Testis (tissue), 3 donors: ENCODE measurements around the gene TINAGL1. TPM values are rescaled to one million over a fixed set of nuclear protein-coding genes. Genes with fewer than 3 reads are reported as not detected.
A peak's percentile ranks its signal among the peaks of the same experiment; 100 is the strongest.

Experiments used
- DNase-seq: peaks from one replicate; pipeline ENCODE4 v3.0.0-alpha.2; 2019
- H3K27ac ChIP-seq, 2 donors: fragments of 200-600 bp; sonication (generic); one replicate each; pipeline ENCODE4 v1.5.1; 2019
- H3K27me3 ChIP-seq: fragments of 200-600 bp; sonication (generic); one replicate; pipeline ENCODE4 v1.5.1; 2019
- H3K36me3 ChIP-seq: fragments of 200-600 bp; sonication (generic); one replicate; pipeline ENCODE4 v1.5.1; 2017; ENCODE audit warnings: low read depth; ENCODE audit errors: missing control alignments
- H3K4me1 ChIP-seq: fragments of 200-600 bp; sonication (generic); one replicate; pipeline ENCODE4 v1.5.1; 2019
- H3K4me3 ChIP-seq, 2 donors: fragments of 200-600 bp; sonication (generic); one replicate each; pipeline ENCODE4 v1.5.1; 2017 to 2019
- H3K9me3 ChIP-seq: fragments of 200-600 bp; sonication (generic); one replicate; pipeline ENCODE4 v1.5.1; 2017
- POLR2A ChIP-seq: fragments of 450-650 bp; IDR thresholded peaks from one replicate; pipeline ENCODE4 v1.6.1; 2017; ENCODE audit warnings: antibody characterized with exemption, mild to moderate bottlenecking, moderate library complexity
- WGBS, 2 donors: methylation state at CpG; one replicate each; pipeline ENCODE4 v1.1.5; 2018; 5-methylcytosine and 5-hydroxymethylcytosine counted together
- intact Hi-C: fragments of 100-400 bp; cut with DNase I; formaldehyde crosslinking; loops from one replicate; pipeline ENCODE4 v1.15.1; 2023; ENCODE audit warnings: low total_unique reads
- polyA plus RNA-seq: library from polyadenylated mRNA; stranded (reverse); fragments of 350-450 nt; fragmentation: Illumina TruSeq; extraction: RNeasy Lipid Tissue Mini Kit (QIAGEN cat#74804); gene quantifications from one replicate; pipeline ENCODE4 v1.2.3, GENCODE V29; 2014; ENCODE audit warnings: low read depth, low replicate concordance; ENCODE audit not compliant: insufficient read depth
- total RNA-seq, 2 donors: library from RNA; depleted of rRNA; stranded (reverse); fragments of >200 nt; gene quantifications; one replicate each; pipeline ENCODE4 v1.2.3, GENCODE V29; 2016
- TF ChIP-seq, protein P1 (sequence below), 3 experiments: fragments of 450-650 bp in 2 of 3; fragments of 200-600 bp in 1 of 3; sonication (generic) in 1 of 3; IDR thresholded peaks; one replicate each; pipeline ENCODE4 v1.5.1; 2016 to 2019; ENCODE audit warnings: antibody characterized with exemption in 3 of 3, mild to moderate bottlenecking in 2 of 3, moderate library complexity in 1 of 3

The TINAGL1 gene
- total and polyA plus RNA-seq, 3 donors from 2014 or later, result 16.4 to 24.6 (median 23.2) TPM

- Histone ChIP-seq H3K27me3 (no peaks in the 10 kb centered on the region), H3K36me3 (no peaks in the 10 kb centered on the region), H3K9me3 (no peaks in the 10 kb centered on the region), H3K4me3 (no peak overlapping the region), H3K27ac (no peak overlapping the region), H3K4me1 (peaks cover 22% of the 10 kb centered on the region)
- intact Hi-C loops, result no loop called here
- TF ChIP-seq, protein P1, sequence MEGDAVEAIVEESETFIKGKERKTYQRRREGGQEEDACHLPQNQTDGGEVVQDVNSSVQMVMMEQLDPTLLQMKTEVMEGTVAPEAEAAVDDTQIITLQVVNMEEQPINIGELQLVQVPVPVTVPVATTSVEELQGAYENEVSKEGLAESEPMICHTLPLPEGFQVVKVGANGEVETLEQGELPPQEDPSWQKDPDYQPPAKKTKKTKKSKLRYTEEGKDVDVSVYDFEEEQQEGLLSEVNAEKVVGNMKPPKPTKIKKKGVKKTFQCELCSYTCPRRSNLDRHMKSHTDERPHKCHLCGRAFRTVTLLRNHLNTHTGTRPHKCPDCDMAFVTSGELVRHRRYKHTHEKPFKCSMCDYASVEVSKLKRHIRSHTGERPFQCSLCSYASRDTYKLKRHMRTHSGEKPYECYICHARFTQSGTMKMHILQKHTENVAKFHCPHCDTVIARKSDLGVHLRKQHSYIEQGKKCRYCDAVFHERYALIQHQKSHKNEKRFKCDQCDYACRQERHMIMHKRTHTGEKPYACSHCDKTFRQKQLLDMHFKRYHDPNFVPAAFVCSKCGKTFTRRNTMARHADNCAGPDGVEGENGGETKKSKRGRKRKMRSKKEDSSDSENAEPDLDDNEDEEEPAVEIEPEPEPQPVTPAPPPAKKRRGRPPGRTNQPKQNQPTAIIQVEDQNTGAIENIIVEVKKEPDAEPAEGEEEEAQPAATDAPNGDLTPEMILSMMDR (IDR thresholded peaks at IDR 0.05), result no peak
- no peak for TF ChIP-seq POLR2A
- DNase-seq, result no peak
- WGBS, 2 donors, result 89 to 92% methylated on average over 10 of the region's 10 CpGs
These were observed 8.3 kb upstream of the TINAGL1 start for GRCh38 chr1:31567956-31568570.

GRCh38 chr1:31568895-31569595, 7.3 kb upstream of the TINAGL1 start:
- TF ChIP-seq, protein P1 (IDR thresholded peaks at IDR 0.05), result no peak
- TF ChIP-seq POLR2A, result no peak
- intact Hi-C loops, result no loop called here
- H3K4me1 ChIP-seq, result peaks cover 32% of the 10 kb centered on the region
- no peaks in the 10 kb centered on the region for H3K36me3 ChIP-seq
- H3K9me3 ChIP-seq, result no peaks in the 10 kb centered on the region
- 53 to 80% methylated on average over 7 to 11 of the region's 11 CpGs for WGBS, 2 donors
- no peaks in the 10 kb centered on the region for H3K27me3 ChIP-seq
- H3K4me3 ChIP-seq, result no peak overlapping the region
- no peak overlapping the region for H3K27ac ChIP-seq
- peak; percentile 83 for DNase-seq

DNA sequence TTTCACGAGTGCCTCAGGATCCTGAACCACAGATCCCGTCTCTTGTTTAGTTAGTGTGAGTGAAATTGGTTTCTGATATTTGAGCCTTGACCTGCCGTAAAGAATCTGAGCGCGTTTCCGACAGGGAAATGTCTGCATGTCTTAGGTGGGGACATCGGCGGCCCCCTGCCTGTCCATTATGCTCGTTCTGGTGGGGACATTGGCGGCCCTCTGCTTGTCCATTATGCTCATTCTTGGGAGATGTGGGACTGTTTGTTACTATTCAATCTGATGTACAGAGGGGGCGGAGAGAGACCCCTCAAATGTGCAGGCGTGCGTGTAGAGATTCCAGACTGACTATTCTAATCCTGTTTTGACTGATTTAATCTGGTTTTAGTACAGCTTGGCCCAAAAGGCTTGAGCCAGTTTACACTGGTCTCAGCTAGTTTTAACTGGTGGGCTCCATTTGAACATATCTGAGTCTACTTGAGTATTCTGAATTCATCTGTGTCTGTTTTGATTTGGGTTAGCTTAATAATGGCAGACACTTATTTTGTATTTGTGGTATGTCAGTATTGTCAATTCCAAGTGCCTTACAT, 6.6 kb upstream of the TINAGL1 start:
- no peaks in the 10 kb centered on the region for H3K27me3 ChIP-seq
- H3K27ac ChIP-seq, result no peak overlapping the region
- no peak overlapping the region for H3K4me3 ChIP-seq
- TF ChIP-seq, protein P1 (IDR thresholded peaks at IDR 0.05), result no peak
- no peak for TF ChIP-seq POLR2A
- intact Hi-C loops, result no loop called here
- WGBS, 2 donors, result 76 to 83% methylated on average over 13 of the region's 13 CpGs
- H3K36me3 ChIP-seq, result no peaks in the 10 kb centered on the region
- peaks cover 32% of the 10 kb centered on the region for H3K4me1 ChIP-seq
- no peaks in the 10 kb centered on the region for H3K9me3 ChIP-seq
- no peak for DNase-seq

DNA sequence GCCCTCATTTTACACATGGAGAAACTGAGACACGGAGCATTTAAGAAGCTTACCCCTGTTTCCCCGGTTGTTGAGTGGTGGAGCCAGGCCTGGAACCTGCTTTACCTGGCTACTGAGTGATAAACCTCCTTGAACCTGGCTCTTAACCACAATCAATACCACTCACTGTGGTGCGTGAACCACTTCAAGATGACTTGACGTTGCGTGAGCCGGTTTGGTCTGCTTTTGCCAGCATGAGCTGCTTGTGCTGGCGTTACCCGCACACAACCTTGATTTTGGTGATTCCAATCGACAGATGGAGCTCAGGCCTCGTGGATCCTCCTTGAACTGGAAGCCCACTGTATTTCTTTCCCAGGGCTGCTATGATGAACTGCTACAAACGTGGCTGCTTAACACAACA, 6.1 kb upstream of the TINAGL1 start:
- intact Hi-C loops, result no loop called here
- Histone ChIP-seq H3K36me3 (no peaks in the 10 kb centered on the region), H3K4me1 (peaks cover 33% of the 10 kb centered on the region), H3K4me3 (no peak overlapping the region), H3K27ac (no peak overlapping the region), H3K9me3 (no peaks in the 10 kb centered on the region), H3K27me3 (no peaks in the 10 kb centered on the region)
- DNase-seq, result no peak
- WGBS, 2 donors, result 93 to 97% methylated on average over 11 of the region's 11 CpGs
- no peak for TF ChIP-seq POLR2A
- TF ChIP-seq, protein P1 (IDR thresholded peaks at IDR 0.05), result no peak
